Common myeloid progenitor, CD34-positive (primary cell): ENCODE data around the gene RAD50.

ENCODE experiments used
- CTCF ChIA-PET: fragments of 350-600 bp; sonication (Branson Sonifier 250); formaldehyde crosslinking; loops from one replicate; lab custom pipeline; 2021; ENCODE audit warnings: antibody characterized with exemption; lab: Charles Lee
- POLR2A ChIA-PET: fragments of 350-600 bp; sonication (Branson Sonifier 250); formaldehyde crosslinking; loops from one replicate; lab custom pipeline; 2021; ENCODE audit warnings: antibody characterized with exemption; lab: Charles Lee
- DNase-seq, 3 donors: peaks; one replicate each; pipeline versions ENCODE4 v3.0.0 to v3.0.0-alpha.2; 2013
- H3K27ac ChIP-seq, 2 experiments: 1 replicate in 1 of 2; 2 replicates in 1 of 2; pipeline ENCODE4 v1.7.0; 2013; ENCODE audit warnings: inconsistent platforms in 2 of 2, low read length in 2 of 2, mild to moderate bottlenecking in 2 of 2, low read depth in 1 of 2, moderate library complexity in 1 of 2; ENCODE audit not compliant: severe bottlenecking in 2 of 2, insufficient read depth in 1 of 2, poor library complexity in 1 of 2
- H3K27me3 ChIP-seq, 5 experiments: replicated peaks in 2 of 5; 1 replicate in 3 of 5; 2 replicates in 2 of 5; pipeline versions ENCODE4 v1.6.1 to v1.7.0; 2013; ENCODE audit warnings: low read length in 4 of 5, mild to moderate bottlenecking in 2 of 5, moderate library complexity in 2 of 5, inconsistent platforms in 1 of 5; ENCODE audit not compliant: insufficient read depth in 5 of 5, control insufficient read depth in 4 of 5
- H3K36me3 ChIP-seq, 4 experiments: 1 replicate in 2 of 4; 2 replicates in 2 of 4; pipeline versions ENCODE4 v1.6.1 to v1.7.0; 2013; ENCODE audit warnings: low read length in 3 of 4, control low read depth in 1 of 4, mild to moderate bottlenecking in 1 of 4; ENCODE audit not compliant: control insufficient read depth in 4 of 4, insufficient read depth in 4 of 4
- H3K4me1 ChIP-seq, 4 experiments: 1 replicate in 3 of 4; 2 replicates in 1 of 4; pipeline versions ENCODE4 v1.6.1 to v1.7.1; 2013; ENCODE audit warnings: low read length in 3 of 4, mild to moderate bottlenecking in 3 of 4, control low read depth in 1 of 4, inconsistent platforms in 1 of 4, moderate library complexity in 1 of 4; ENCODE audit not compliant: control insufficient read depth in 4 of 4, insufficient read depth in 4 of 4; ENCODE audit errors: control extremely low read depth in 1 of 4
- H3K4me3 ChIP-seq, 7 experiments: 1 replicate in 4 of 7; 2 replicates in 3 of 7; pipeline versions ENCODE4 v1.5.1 to v1.7.0; 2013; ENCODE audit warnings: mild to moderate bottlenecking in 7 of 7, low read length in 6 of 7, moderate library complexity in 6 of 7, inconsistent platforms in 2 of 7, low read depth in 2 of 7, control low read depth in 1 of 7; ENCODE audit not compliant: insufficient read depth in 4 of 7, control insufficient read depth in 1 of 7; ENCODE audit errors: extremely low read depth in 1 of 7
- H3K9me3 ChIP-seq, 5 experiments: 1 replicate in 4 of 5; 2 replicates in 1 of 5; pipeline versions ENCODE4 v1.6.1 to v1.7.1; 2013; ENCODE audit warnings: low read length in 4 of 5, mild to moderate bottlenecking in 2 of 5, inconsistent platforms in 1 of 5, low read depth in 1 of 5, moderate library complexity in 1 of 5; ENCODE audit not compliant: control insufficient read depth in 4 of 5, insufficient read depth in 2 of 5; ENCODE audit errors: control extremely low read depth in 1 of 5
- WGBS: methylation state at CpG from one replicate; pipeline ENCODE4 v1.1.5; 2013; ENCODE audit not compliant: insufficient coverage; 5-methylcytosine and 5-hydroxymethylcytosine counted together

RAD50 gene

DNA sequence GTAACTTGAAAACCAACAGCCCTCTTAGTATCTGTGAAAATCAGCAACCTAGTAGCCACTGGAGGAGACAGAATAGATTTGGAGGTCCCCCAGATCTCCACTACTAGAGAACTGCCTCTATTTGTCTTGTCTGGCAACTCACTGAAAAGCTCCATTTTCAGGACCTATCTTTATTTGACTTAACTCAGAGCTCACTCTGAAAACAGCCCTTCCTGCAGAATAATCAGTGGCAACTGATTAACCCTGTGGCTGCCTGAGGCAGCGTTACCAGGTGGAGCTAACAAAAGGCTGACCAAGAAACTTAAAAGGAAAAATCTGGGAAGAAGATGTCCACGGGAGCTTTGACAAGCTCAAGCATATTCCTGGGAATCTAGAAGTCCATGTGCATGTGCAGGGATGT lies 90.7 kb downstream of the RAD50 start:
- ChIA-PET POLR2A (interaction anchor here (0.6 kb wide), 1 partner anchor 10 kb away, joined by 3 read pairs; the partner anchor contains the start of gene IL13), CTCF (interaction anchor here (0.6 to 1.4 kb wide), 3 partner anchors 9 to 1734 kb away, joined by 3 to 4 read pairs (median 3); no protein-coding TSS in a partner anchor)
- Histone ChIP-seq H3K4me3 (no peak overlapping the region), H3K27ac (no peak overlapping the region), H3K9me3 (peaks cover 0 to 21% (median 7%) of the 10 kb centered on the region in 5 experiments), H3K36me3 (peaks cover 5 to 8% (median 7%) of the 10 kb centered on the region in 4 experiments), H3K27me3 (peaks cover 0 to 1% (median 0%) of the 10 kb centered on the region in 5 experiments), H3K4me1 (no peaks in the 10 kb centered on the region)
- DNase-seq, result no peak
- 87% methylated on average over 2 of the region's 2 CpGs for WGBS

GRCh38 chr5:132648355-132648754 lies 91.6 kb downstream of the RAD50 start:
- ChIA-PET CTCF (interaction anchor here (1.2 to 1.4 kb wide), 2 partner anchors 8 to 13 kb away, joined by 3 to 4 read pairs; no protein-coding TSS in a partner anchor), POLR2A (no interaction called here)
- Histone ChIP-seq H3K4me3 (no peak overlapping the region), H3K27ac (no peak overlapping the region), H3K36me3 (peaks cover 0 to 1% (median 0%) of the 10 kb centered on the region in 4 experiments), H3K27me3 (peaks cover 0 to 5% (median 0%) of the 10 kb centered on the region in 5 experiments), H3K9me3 (peaks cover 0 to 21% (median 7%) of the 10 kb centered on the region in 5 experiments), H3K4me1 (no peaks in the 10 kb centered on the region)
- no peak for DNase-seq
- no CpG with 5 or more reads among the region's 1 CpG for WGBS

DNA sequence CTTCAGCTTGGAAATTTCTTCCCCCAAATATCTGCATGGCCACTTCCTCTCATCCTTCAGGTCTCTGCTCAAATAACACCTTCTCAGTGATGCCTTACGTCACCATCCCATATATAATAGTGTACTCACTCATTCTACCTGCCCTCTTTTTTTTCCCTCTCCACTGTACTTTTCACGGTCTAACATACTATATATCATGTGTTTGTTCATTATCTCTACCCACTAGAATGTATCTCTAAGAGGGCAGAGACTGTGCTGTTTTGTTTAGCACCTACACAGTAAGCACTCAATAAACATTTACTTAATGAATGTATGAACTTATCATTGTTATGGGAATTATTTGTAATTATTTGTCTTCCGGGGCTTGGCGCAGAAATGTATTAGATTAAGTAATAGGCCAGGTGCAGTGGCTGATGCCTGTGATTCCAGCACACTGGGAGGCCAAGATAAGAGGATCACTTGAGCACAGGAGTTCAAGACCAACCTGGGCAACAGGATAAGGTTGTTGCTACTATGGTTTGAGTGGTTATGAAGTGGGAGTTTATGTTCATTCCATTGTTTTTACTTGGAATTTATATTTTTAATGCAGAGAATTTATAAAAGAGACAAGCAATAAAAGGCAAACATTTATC lies 95.2 kb downstream of the RAD50 start:
- H3K27me3 ChIP-seq, result peaks cover 3 to 37% (median 12%) of the 10 kb centered on the region in 5 experiments
- H3K4me3 ChIP-seq, result no peak overlapping the region
- ChIA-PET CTCF (no interaction called here), POLR2A (no interaction called here)
- peak in 2 of 3 donors; percentile 38 to 58 for DNase-seq
- peaks cover 0 to 15% (median 14%) of the 10 kb centered on the region in 4 experiments for H3K4me1 ChIP-seq
- H3K36me3 ChIP-seq, result no peaks in the 10 kb centered on the region
- H3K27ac ChIP-seq, result no peak overlapping the region
- 100% methylated on average over 4 of the region's 4 CpGs for WGBS
- peaks cover 0 to 21% (median 7%) of the 10 kb centered on the region in 5 experiments for H3K9me3 ChIP-seq

DNA sequence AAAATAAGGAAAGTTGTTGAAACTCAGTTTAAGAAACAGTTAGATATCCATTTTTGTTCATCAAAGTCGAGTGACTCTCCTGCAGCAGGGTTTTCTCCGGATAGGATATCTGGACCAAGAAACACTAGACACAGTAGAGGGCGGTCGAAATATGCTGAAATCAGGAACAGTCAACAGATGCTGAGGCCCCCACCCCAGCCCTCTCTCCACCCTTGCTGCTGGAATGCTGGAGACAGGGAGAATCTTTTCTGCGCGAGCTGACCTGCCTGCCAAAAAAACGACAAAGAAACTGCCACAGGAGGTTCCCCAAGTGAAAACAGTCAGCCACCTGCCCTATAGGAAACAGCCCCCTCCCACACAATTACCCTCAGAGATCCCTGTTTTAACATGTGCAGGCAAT lies 96.9 kb downstream of the RAD50 start:
- Histone ChIP-seq H3K4me3 (no peak overlapping the region), H3K9me3 (peaks cover 0 to 5% (median 1%) of the 10 kb centered on the region in 5 experiments), H3K4me1 (peaks cover 0 to 17% (median 15%) of the 10 kb centered on the region in 4 experiments), H3K27ac (no peak overlapping the region), H3K27me3 (peaks cover 3 to 45% (median 15%) of the 10 kb centered on the region in 5 experiments), H3K36me3 (no peaks in the 10 kb centered on the region)
- ChIA-PET POLR2A (interaction anchor here (0.6 kb wide), 1 partner anchor 1442 kb away, joined by 3 read pairs; no protein-coding TSS in a partner anchor), CTCF (interaction anchor here (1.3 kb wide), 1 partner anchor 9 kb away, joined by 3 read pairs; no protein-coding TSS in a partner anchor)
- DNase-seq, result no peak
- 87% methylated on average over 3 of the region's 7 CpGs for WGBS

GRCh38 chr5:132655821-132656773 lies 99.3 kb downstream of the RAD50 start:
- Histone ChIP-seq H3K27ac (no peak overlapping the region), H3K9me3 (no peaks in the 10 kb centered on the region), H3K4me1 (peaks cover 0 to 17% (median 15%) of the 10 kb centered on the region in 4 experiments), H3K4me3 (peak overlapping the region; percentile 13 to 69 (median 56)), H3K36me3 (no peaks in the 10 kb centered on the region), H3K27me3 (peaks cover 3 to 45% (median 15%) of the 10 kb centered on the region in 5 experiments)
- DNase-seq, result peak; percentile 56 to 75 (median 64)
- POLR2A ChIA-PET, result no interaction called here
- CTCF ChIA-PET, result interaction anchor here (1.5 to 2.6 kb wide), 2 partner anchors 8 to 59 kb away, joined by 3 to 7 read pairs; no protein-coding TSS in a partner anchor
- WGBS, result 3% methylated on average over 58 of the region's 92 CpGs

DNA sequence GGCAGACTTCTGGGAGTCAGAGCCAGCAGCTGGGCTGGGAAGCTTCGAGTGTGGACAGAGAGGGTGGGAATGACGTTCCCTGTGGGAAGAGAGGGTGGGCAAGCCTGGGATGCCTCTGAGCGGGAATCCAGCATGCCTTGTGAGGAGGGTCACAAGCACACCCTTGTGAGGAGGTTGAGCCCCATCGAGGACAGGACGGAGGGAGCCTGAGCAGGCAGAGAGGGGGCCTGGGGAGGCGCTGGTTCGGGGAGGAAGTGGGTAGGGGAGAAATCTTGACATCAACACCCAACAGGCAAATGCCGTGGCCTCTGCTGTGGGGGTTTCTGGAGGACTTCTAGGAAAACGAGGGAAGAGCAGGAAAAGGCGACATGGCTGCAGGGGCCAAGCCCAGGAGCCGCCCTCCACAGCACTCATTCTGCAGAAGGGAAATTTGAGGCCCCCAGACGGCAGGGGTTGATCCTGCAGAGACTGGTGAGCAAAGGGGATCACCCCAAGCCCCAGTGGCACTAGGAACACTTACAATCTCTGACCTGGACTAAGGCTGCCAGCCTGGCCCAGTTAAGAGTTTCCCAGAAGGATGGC lies 100.1 kb downstream of the RAD50 start:
- POLR2A ChIA-PET, result no interaction called here
- Histone ChIP-seq H3K4me1 (peaks cover 0 to 21% (median 16%) of the 10 kb centered on the region in 4 experiments), H3K27ac (no peak overlapping the region), H3K9me3 (no peaks in the 10 kb centered on the region), H3K4me3 (peak overlapping the region in 4 of 7 experiments; percentile 28 to 69 (median 62)), H3K36me3 (no peaks in the 10 kb centered on the region), H3K27me3 (peaks cover 3 to 45% (median 15%) of the 10 kb centered on the region in 5 experiments)
- CTCF ChIA-PET, result interaction anchor here (1.5 to 2.6 kb wide), 2 partner anchors 9 to 59 kb away, joined by 3 to 7 read pairs; no protein-coding TSS in a partner anchor
- peak in 2 of 3 donors; percentile 32 to 55 for DNase-seq
- WGBS, result 26% methylated on average over 9 of the region's 12 CpGs
